NT2/D1 (cell line): ENCODE results near the gene CASK.

Experiments used
- SUZ12 ChIP-seq: IDR thresholded peaks from 2 replicates; pipeline ENCODE4 v1.6.1; 2011; ENCODE audit not compliant: insufficient read length, insufficient read depth; ENCODE audit errors: extremely low read depth
- ZNF274 ChIP-seq: IDR thresholded peaks from 2 replicates; pipeline ENCODE4 v1.6.1; 2011; ENCODE audit warnings: mild to moderate bottlenecking, low read depth, low read length

DNA sequence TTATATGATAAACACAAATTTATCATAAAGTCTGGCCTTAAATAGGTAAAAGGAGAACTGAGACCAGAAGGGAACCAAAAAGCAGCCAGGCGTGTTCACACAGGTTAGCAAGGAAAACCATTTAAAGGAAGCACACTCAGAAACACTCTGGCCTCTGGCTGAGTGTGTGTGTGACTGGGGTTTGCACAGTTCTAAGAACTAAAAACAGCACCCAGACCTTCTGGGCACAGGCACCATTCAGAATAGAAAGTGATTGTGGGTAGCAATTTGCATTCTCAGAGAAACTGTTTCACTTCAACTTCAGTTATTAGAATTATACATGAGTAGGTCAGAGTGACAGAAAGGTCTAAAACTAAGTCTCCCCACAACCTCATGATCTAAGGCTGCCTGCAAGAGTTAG is 189.4 kb downstream of the CASK start:
- TF ChIP-seq SUZ12 (no peak), ZNF274 (no peak)
